Activated T-cell treated with anti-CD3 and anti-CD28 coated beads for 24 hours (primary cell): ENCODE results near the gene DBET.
"Not testable (repeated sequence)": the region's sequence is repeated elsewhere in the genome, so short reads cannot be mapped to it uniquely, and the experiment has no call there.

ENCODE experiments used
- DNase-seq: peaks from one replicate; pipeline ENCODE4 v3.0.0-alpha.2; 2020; ENCODE audit warnings: low read depth

DBET gene

GRCh38 chr4:190064342-190064741, at the start of gene DBET:
Gene DBET, plus strand, starts transcription at chr4:190064502.
- not testable (repeated sequence) for DNase-seq

- no peak for DNase-seq
Measured at GRCh38 chr4:190014771-190015537, 49.3 kb upstream of the DBET start.

GRCh38 chr4:190015538-190016368, 48.5 kb upstream of the DBET start:
- no peak for DNase-seq

GRCh38 chr4:190016369-190017289, 47.7 kb upstream of the DBET start:
- no peak for DNase-seq

DNA sequence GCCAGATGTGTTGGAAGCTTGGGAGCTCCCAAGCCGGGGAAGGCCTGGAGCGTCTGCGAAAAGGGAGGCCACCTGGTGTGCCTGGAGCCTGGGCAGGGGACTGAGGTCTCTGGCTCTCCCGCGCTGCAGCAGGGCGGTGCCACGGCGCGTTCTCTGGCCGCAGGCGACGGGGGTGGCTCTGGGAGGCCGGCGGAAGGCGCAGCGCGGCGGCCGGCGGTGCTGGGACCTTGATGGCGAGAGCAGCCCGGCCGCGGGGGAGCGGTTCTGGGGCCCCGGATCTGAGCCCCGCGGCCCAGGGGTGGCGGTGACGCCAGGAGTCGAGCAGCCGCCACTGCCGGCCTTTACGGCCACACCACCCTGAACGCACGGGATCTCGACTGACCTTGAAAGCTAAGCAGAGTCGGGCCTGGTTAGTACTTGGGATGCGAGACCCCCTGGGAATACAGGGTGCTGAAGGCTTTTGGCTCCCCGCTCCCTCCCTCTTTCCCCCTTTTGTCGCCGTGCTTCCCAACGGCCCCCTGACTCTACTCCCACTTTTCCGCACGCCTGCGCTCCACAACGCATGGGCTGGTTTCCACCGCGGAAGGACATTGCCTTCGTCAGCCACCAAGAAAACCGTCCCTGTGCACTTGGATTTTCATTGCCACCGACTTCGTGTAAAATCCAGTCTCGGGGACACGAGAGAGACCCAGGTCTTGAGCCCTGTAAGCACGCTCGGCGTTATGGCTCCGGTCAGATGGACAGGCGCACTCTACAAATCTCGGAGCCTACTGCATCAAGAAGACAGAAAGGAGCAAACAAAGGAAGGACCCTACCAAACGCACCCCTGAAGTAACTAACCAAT, 46.7 kb upstream of the DBET start:
- DNase-seq, result no peak

GRCh38 chr4:190018201-190018920, 45.9 kb upstream of the DBET start:
- DNase-seq, result no peak

GRCh38 chr4:190019023-190019858, 45.1 kb upstream of the DBET start:
- DNase-seq, result no peak

GRCh38 chr4:190019859-190020463, 44.3 kb upstream of the DBET start:
- DNase-seq, result not testable (repeated sequence)

- no peak for DNase-seq
Measured at GRCh38 chr4:190020790-190021717, 43.2 kb upstream of the DBET start.

- DNase-seq, result not testable (repeated sequence)
Measured at GRCh38 chr4:190021973-190022372, 42.3 kb upstream of the DBET start.

DNA sequence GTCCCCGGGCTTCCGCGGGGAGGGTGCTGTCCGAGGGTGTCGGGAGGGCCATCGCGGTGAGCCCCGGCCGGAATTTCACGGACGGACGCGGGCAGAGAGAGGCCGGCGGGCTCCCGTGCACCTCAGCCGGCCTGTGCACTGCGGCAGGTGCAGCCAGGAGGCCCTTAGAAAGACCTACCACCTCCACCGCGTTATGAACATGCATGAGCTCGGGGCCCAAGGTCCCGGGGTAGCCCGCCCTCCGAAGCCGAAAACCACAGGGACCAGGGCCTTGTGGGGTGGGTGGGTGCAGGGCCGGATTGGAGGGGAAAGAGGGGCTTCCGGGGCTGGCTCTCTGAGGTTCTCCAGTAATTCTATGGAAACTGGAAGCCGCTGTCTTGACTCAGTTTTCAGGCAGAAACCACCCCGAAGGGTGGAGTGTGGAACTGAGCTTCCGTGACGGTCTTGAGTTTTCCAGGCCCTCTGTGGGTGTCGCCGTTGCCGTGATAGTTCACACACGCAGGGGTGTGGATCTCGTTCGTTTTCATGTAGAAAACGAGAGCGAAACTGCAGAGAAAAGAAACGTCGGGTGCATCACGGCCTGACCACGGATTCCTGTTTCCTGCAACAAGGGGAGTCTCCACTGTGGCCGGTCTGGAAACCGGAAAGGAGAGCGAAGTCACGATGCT, 41.6 kb upstream of the DBET start:
- DNase-seq, result not testable (repeated sequence)

GRCh38 chr4:190027156-190027555, 37.1 kb upstream of the DBET start, which contains the start of gene FRG2:
Gene FRG2, minus strand, starts transcription at chr4:190027256. Its CDS starts 52 bp downstream, at chr4:190027204.
- not testable (repeated sequence) for DNase-seq

DNA sequence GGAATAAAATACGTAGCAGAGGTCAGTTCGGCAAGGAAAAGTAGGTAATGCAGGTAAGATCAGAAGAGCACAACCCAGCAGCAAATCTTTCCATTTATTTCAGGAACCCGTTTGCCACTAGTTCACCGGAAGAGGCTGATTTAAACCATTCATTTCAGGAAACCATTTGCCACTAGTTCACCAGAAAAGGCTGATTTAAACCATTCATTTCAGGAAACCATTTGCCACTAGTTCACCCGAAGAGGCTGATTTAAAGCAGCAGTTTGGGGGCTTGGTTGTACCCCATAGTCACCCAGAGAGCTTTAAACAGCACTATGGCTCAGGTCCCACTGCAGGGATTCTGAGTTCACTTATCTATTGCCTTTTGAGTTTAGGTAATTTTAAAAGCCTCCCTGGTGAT, 33.0 kb upstream of the DBET start:
- DNase-seq, result not testable (repeated sequence)

- DNase-seq, result not testable (repeated sequence)
Measured at GRCh38 chr4:190037704-190038388, 26.5 kb upstream of the DBET start.

- DNase-seq, result not testable (repeated sequence)
Measured at GRCh38 chr4:190040873-190041272, 23.4 kb upstream of the DBET start.

- not testable (repeated sequence) for DNase-seq
Measured at GRCh38 chr4:190047627-190048026, 16.7 kb upstream of the DBET start.
